ENCODE measurements around the gene TAS2R38. TPM values are rescaled to one million over a fixed set of nuclear protein-coding genes. Genes with fewer than 3 reads are reported as not detected.

Gene TAS2R38
- polyA plus RNA-seq, 1 experiment, result not detected

DNA sequence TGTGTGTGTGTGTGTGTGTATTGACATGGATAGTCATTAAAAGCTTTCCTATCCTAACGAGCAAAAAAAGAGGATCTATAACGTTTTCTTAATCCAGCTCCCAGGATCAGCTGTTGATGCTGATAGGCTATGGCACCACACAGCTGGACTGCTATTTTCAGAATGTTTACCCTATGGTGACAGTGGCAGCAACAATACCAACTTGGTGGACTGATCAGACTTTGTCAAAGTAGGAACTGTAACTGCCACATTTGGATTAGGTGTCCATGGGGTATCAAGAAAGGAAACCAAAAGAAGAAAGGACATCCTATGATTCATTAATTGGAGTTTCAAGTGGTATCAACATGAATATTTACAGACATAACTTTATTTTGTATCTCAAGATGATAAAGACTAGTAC is 24.1 kb downstream of the TAS2R38 start:
- Histone ChIP-seq H3K9me3 (ENCODE audit: control insufficient read depth, insufficient read depth, low read length) (peaks cover 7% of the 10 kb centered on the region), H3K27me3 (ENCODE audit: control insufficient read depth, insufficient read depth, low read length) (no peaks in the 10 kb centered on the region), H3K27ac (ENCODE audit: low read depth, low read length) (no peak overlapping the region), H3K4me3 (ENCODE audit: low read depth, low read length) (no peak overlapping the region)
- ChIA-PET POLR2A (no interaction called here), CTCF (no interaction called here)
- no peak for DNase-seq (ENCODE audit: low read depth, low spot score)
- TF ChIP-seq, protein P1, sequence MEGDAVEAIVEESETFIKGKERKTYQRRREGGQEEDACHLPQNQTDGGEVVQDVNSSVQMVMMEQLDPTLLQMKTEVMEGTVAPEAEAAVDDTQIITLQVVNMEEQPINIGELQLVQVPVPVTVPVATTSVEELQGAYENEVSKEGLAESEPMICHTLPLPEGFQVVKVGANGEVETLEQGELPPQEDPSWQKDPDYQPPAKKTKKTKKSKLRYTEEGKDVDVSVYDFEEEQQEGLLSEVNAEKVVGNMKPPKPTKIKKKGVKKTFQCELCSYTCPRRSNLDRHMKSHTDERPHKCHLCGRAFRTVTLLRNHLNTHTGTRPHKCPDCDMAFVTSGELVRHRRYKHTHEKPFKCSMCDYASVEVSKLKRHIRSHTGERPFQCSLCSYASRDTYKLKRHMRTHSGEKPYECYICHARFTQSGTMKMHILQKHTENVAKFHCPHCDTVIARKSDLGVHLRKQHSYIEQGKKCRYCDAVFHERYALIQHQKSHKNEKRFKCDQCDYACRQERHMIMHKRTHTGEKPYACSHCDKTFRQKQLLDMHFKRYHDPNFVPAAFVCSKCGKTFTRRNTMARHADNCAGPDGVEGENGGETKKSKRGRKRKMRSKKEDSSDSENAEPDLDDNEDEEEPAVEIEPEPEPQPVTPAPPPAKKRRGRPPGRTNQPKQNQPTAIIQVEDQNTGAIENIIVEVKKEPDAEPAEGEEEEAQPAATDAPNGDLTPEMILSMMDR (IDR thresholded peaks at IDR 0.05; ENCODE audit: low read depth, low read length), result no peak

DNA sequence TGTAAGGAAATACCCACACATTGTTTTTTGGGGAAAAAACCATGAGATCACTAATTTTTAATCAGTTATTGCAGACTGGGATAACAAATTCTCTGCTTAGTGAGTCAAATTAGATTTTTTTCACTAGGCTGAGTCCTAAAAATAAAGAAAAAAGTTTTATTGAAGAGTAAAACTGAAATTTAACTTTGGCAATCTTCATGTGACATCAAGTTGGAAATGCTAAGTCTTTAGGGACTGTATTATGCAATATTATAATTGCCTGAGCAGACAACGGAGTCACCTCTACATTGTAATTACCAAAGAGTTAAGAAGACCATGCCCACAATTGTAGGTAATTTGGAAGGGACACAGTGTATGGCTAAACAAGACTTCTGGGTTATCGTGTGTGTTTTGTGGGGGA is 24.6 kb downstream of the TAS2R38 start:
- POLR2A ChIA-PET, result no interaction called here
- no peaks in the 10 kb centered on the region for H3K27me3 ChIP-seq (ENCODE audit: control insufficient read depth, insufficient read depth, low read length)
- H3K27ac ChIP-seq (ENCODE audit: low read depth, low read length), result no peak overlapping the region
- TF ChIP-seq, protein P1 (IDR thresholded peaks at IDR 0.05; ENCODE audit: low read depth, low read length), result no peak
- no peak overlapping the region for H3K4me3 ChIP-seq (ENCODE audit: low read depth, low read length)
- CTCF ChIA-PET, result no interaction called here
- no peak for DNase-seq (ENCODE audit: low read depth, low spot score)
- peaks cover 3% of the 10 kb centered on the region; the same call in 1 of the 2 replicates for H3K9me3 ChIP-seq (ENCODE audit: control insufficient read depth, insufficient read depth, low read length)

DNA sequence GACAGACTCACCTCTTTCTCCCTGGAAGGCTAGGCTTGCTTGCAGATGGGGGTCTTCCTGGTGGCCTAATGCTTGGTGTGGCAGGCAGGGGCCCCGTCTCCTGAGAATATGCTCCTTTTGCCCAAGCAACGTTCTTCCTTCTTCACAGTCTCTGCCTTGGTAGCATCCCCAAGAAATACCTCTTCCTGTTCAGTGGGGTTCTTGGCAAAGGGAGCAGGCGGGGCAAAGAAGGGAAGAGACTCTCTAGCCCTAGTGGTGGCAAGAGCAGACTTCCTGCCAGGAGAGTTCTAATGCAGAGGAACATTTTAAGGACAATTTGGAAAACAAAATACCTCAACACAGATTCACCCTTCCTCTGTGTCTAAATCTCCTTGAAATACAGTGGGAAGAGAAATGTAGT is 26.8 kb downstream of the TAS2R38 start, which contains the start of gene CLEC5A:
Gene CLEC5A (minus strand): TSS at position 179 of the 400 bp plus-strand sequence. CDS start 682 bp downstream, outside the sequence.
- H3K27me3 ChIP-seq (ENCODE audit: control insufficient read depth, insufficient read depth, low read length), result no peaks in the 10 kb centered on the region
- TF ChIP-seq, protein P1 (IDR thresholded peaks at IDR 0.05; ENCODE audit: low read depth, low read length), result no peak
- DNase-seq (ENCODE audit: low read depth, low spot score), result no peak
- peaks cover 3% of the 10 kb centered on the region; the same call in 1 of the 2 replicates for H3K9me3 ChIP-seq (ENCODE audit: control insufficient read depth, insufficient read depth, low read length)
- H3K4me3 ChIP-seq (ENCODE audit: low read depth, low read length), result no peak within 1 kb of the TSS
- ChIA-PET POLR2A (no interaction called here), CTCF (no interaction called here)
- H3K27ac ChIP-seq (ENCODE audit: low read depth, low read length), result no peak within 1 kb of the TSS

DNA sequence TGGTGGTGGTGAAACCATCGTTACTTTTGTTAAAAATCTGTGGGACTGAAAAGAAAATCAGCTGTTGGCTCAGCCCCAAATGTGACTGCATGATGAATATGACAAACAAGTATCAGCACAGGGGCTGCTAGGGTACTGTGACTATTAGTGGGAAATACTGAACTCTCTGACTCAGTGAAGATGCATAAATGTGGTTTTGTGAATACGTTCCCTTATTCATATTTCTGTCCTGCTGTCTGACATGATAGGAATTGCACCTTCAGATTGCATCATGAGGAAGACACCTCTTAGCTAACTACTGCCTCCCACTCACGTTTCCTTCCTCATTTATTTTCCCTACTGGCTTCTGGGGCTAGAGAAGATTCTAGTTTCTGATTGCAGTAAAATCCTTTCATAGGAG is 28.2 kb downstream of the TAS2R38 start:
- TF ChIP-seq, protein P1 (IDR thresholded peaks at IDR 0.05; ENCODE audit: low read depth, low read length), result no peak
- H3K27ac ChIP-seq (ENCODE audit: low read depth, low read length), result no peak overlapping the region
- peaks cover 3% of the 10 kb centered on the region; the same call in 1 of the 2 replicates for H3K9me3 ChIP-seq (ENCODE audit: control insufficient read depth, insufficient read depth, low read length)
- no peaks in the 10 kb centered on the region for H3K27me3 ChIP-seq (ENCODE audit: control insufficient read depth, insufficient read depth, low read length)
- no peak for DNase-seq (ENCODE audit: low read depth, low spot score)
- no peak overlapping the region for H3K4me3 ChIP-seq (ENCODE audit: low read depth, low read length)
- CTCF ChIA-PET, result no interaction called here
- POLR2A ChIA-PET, result no interaction called here

DNA sequence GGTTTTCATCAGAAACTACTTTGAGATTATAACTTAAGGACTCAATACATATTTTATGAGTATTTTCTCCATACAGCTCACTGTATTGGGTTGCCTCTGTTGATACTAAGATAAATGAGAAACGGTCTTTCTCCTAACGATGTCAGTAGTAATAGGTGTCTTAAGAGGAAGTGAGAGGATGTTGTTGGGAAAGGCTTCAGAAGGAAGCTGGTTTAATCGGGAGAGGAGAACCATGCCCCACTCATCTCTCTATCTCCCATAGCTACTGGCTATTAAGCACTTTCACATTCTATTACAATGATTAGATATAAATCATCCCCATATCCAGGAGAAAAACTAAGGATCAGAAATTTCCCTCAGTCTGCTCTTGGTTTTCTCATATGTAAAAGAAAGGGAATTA is 28.8 kb downstream of the TAS2R38 start:
- Histone ChIP-seq H3K27me3 (ENCODE audit: control insufficient read depth, insufficient read depth, low read length) (no peaks in the 10 kb centered on the region), H3K27ac (ENCODE audit: low read depth, low read length) (no peak overlapping the region), H3K9me3 (ENCODE audit: control insufficient read depth, insufficient read depth, low read length) (peaks cover 3% of the 10 kb centered on the region; the same call in 1 of the 2 replicates), H3K4me3 (ENCODE audit: low read depth, low read length) (no peak overlapping the region)
- ChIA-PET CTCF (no interaction called here), POLR2A (no interaction called here)
- DNase-seq (ENCODE audit: low read depth, low spot score), result no peak
- TF ChIP-seq, protein P1 (IDR thresholded peaks at IDR 0.05; ENCODE audit: low read depth, low read length), result no peak
